ENCODE data around the gene CIART.
"Not testable (repeated sequence)": the region's sequence is repeated elsewhere in the genome, so short reads cannot be mapped to it uniquely, and the experiment has no call there.

CIART gene

GRCh38 chr1:150262388-150263320 lies 19.7 kb upstream of the CIART start:
- DNase-seq (ENCODE audit: low read depth) = no peak

GRCh38 chr1:150263549-150263948 lies 18.8 kb upstream of the CIART start:
- no peak for DNase-seq (ENCODE audit: low read depth)

GRCh38 chr1:150267896-150268295 lies 14.5 kb upstream of the CIART start:
- DNase-seq (ENCODE audit: low read depth) = no peak

GRCh38 chr1:150268340-150268704 lies 14.0 kb upstream of the CIART start:
- DNase-seq (ENCODE audit: low read depth) = no peak

GRCh38 chr1:150268705-150269403 lies 13.5 kb upstream of the CIART start, which contains the start of gene APH1A:
Gene APH1A (minus strand): TSS chr1:150269016. CDS start chr1:150268810, 206 bp downstream.
- peak; percentile 87 for DNase-seq (ENCODE audit: low read depth)

- no peak for DNase-seq (ENCODE audit: low read depth)
Observed at GRCh38 chr1:150269451-150269850, 12.9 kb upstream of the CIART start.

- no peak for DNase-seq (ENCODE audit: low read depth)
Observed at GRCh38 chr1:150271291-150271959, 10.9 kb upstream of the CIART start.

- DNase-seq (ENCODE audit: low read depth) = no peak
Observed at GRCh38 chr1:150273311-150273710, 9.0 kb upstream of the CIART start.

- DNase-seq (ENCODE audit: low read depth) = no peak
Observed at GRCh38 chr1:150280138-150280707, 2.1 kb upstream of the CIART start.

GRCh38 chr1:150281221-150281757 lies 1.1 kb upstream of the CIART start:
- DNase-seq (ENCODE audit: low read depth) = peak; percentile 37

- DNase-seq (ENCODE audit: low read depth) = no peak
Observed at GRCh38 chr1:150282558-150282958, 204 bp downstream of the CIART start.

GRCh38 chr1:150283260-150283659 lies 906 bp downstream of the CIART start:
- no peak for DNase-seq (ENCODE audit: low read depth)

- no peak for DNase-seq (ENCODE audit: low read depth)
Observed at GRCh38 chr1:150288382-150288781, 6.0 kb downstream of the CIART start.

GRCh38 chr1:150288822-150289221 lies 6.5 kb downstream of the CIART start:
- DNase-seq (ENCODE audit: low read depth) = no peak

GRCh38 chr1:150293433-150294253 lies 11.3 kb downstream of the CIART start, which contains the start of gene MRPS21:
Gene MRPS21 (plus strand): TSS chr1:150293861. CDS start chr1:150294367, 506 bp downstream.
- DNase-seq (ENCODE audit: low read depth) = peak; percentile 67

GRCh38 chr1:150295476-150295875 lies 13.1 kb downstream of the CIART start:
- no peak for DNase-seq (ENCODE audit: low read depth)

- DNase-seq (ENCODE audit: low read depth) = no peak
Observed at GRCh38 chr1:150299716-150300115, 17.4 kb downstream of the CIART start.

- no peak for DNase-seq (ENCODE audit: low read depth)
Observed at GRCh38 chr1:150302338-150302737, 20.0 kb downstream of the CIART start.

GRCh38 chr1:150302902-150303301 lies 20.5 kb downstream of the CIART start:
- no peak for DNase-seq (ENCODE audit: low read depth)

- DNase-seq (ENCODE audit: low read depth) = not testable (repeated sequence)
Observed at GRCh38 chr1:150308585-150308984, 26.2 kb downstream of the CIART start.

Measured in stimulated activated CD8-positive, alpha-beta memory T cell treated with anti-CD3 and anti-CD28 coated beads, Interleukin-12 subunit alpha, Interleukin-12 subunit beta, amount 100 ng/mL, for 1 hour (primary cell).